NCI-H1417 (cell line): ENCODE data around the gene USP36.
"Not testable (repeated sequence)": the region's sequence is repeated elsewhere in the genome, so short reads cannot be mapped to it uniquely, and the experiment has no call there.

Experiments
- DNase-seq, 3 experiments: peaks; one replicate each; lab custom pipeline; 2025; lab: John Stamatoyannopoulos, UW

The USP36 gene

DNA sequence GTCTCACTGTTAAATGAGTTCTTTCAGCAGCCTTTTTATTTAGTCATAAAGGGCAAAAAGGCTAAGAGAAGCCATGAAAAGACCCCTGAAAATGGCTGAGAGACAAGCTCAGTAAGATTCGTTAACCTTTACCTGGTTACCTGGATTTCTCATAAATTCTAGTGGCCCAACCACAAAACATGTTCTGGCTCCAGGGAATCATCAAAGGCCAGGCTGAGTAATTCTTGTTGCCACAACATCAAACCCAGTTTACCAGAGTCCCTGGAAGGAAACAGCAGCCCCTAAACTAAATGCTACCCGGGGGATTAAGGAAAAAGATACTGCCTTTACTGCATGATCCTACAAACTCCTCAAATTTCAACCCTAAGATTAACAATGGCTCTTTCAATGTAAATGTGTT is 74.4 kb downstream of the USP36 start:
- DNase-seq, result no peak

- no peak for DNase-seq
Observed at GRCh38 chr17:78765821-78766220, 74.8 kb downstream of the USP36 start.

DNA sequence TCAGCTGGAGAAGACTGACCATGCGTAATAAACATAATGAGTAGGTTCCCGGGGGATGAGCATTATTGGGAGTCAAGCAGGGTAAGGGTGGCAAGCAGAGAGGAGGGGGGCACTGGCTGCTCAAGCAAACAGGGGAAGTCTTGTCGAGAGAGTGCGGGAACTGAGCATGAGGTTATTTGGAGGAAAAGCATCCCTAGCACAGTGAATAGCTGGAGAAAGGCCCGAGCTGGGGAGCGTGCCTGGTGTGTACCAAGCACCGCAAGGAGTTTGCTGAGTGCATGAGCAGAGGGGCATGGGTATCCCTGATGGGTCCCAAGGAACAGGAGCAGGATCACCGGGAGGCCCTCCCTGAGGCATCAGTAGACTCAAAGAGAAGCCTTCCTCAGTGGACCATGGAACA is 75.7 kb downstream of the USP36 start:
- no peak for DNase-seq

DNA sequence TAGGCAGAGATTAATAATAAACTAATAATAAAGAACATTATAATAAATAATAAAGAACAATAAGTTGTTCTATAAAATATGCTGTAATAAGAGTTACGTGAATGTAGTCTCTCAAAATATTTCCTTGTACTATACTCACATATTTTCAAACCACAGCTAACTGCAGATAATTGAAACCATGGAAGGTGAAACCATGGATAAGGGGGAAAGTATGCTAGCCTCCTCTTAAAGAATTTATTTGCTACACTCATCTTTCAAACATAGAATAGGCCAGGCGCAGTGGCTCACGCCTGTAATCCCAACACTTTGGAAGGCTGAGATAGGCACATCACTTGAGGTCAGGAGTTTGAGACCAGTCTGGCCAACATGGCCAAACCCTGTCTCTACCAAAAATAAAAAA is 77.1 kb downstream of the USP36 start:
- DNase-seq, result no peak

DNA sequence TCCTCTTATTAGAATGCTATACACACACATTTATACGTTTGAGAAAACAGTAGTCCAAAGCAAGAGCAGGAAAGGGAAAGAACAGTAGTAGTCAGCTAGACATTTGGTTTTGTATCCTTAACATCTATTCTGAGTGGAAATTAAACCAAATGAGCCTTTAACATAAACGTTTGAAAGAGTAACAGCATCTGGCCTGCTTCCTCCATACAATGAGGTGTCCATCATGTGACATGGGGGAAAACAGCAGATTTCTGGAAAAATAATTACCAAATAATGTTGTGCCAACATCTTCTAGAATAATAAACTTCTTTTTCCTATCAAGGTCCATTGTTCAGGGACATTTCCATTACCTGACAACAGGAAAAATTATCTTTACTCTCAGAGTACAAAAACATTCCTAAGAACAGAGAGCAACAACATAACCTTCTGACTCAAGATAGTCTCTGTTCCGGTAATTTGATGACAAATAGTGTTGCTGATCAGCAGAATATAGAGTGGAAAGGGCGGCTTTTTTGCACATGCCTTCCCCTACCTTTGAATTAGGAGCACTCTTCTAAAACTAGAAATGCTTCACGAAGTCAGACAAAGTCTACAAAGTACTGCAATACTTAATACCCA is 78.7 kb downstream of the USP36 start:
- DNase-seq, result no peak

DNA sequence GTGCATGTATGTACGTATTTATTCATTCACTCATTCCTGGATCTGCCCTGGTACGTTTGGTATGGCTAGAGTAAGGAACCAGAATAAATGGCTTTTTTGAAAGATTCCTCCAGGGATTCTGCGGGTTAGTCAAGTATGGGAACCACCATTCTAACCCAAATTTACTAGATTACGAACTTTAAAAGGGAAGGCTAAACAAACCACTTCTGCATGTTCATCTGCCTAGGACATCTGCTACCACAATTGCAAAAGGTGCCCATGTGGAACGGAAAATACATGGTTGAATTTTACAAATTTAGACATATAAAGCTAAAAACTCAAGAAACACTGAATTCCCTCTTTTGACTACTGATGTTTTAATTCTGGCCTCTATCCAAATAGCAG is 80.7 kb downstream of the USP36 start:
- DNase-seq, result no peak

DNA sequence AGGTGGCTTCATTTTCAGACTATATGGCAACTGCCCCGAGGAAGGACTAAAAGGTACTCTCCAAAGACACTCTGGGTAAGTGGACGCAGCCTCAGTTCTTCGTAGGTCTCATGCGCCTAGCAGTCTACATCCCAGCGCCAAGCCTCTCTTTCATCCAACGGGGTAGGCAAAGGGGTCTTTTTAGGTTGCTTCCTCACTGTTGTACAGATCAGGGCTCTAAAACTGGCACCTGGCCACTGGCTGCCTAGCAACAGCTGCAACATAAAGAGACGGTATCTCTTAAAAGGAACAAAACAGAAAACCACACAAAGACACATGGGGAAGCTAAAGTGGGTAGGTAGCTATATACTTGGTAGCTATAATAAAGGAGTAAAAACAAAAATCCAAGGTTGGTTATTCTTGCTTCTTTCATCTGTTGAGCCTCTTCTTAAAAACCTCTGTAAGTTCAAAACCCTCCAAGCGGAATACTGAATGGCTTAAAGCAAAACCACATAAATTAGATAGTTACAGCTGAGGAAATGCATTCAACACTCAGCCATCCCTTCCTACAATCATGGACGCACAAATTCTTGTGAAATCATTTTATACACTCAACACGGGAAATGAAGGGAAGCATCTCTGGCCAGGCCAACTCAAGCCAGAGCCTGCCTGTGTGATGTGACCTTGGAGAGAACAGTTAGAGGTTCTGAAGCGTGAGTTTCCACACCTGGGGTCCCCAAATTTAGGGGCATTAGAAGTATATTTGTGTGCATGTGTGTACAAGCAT is 81.2 kb downstream of the USP36 start:
- DNase-seq, result peak; percentile 39 to 71 (median 67)

DNA sequence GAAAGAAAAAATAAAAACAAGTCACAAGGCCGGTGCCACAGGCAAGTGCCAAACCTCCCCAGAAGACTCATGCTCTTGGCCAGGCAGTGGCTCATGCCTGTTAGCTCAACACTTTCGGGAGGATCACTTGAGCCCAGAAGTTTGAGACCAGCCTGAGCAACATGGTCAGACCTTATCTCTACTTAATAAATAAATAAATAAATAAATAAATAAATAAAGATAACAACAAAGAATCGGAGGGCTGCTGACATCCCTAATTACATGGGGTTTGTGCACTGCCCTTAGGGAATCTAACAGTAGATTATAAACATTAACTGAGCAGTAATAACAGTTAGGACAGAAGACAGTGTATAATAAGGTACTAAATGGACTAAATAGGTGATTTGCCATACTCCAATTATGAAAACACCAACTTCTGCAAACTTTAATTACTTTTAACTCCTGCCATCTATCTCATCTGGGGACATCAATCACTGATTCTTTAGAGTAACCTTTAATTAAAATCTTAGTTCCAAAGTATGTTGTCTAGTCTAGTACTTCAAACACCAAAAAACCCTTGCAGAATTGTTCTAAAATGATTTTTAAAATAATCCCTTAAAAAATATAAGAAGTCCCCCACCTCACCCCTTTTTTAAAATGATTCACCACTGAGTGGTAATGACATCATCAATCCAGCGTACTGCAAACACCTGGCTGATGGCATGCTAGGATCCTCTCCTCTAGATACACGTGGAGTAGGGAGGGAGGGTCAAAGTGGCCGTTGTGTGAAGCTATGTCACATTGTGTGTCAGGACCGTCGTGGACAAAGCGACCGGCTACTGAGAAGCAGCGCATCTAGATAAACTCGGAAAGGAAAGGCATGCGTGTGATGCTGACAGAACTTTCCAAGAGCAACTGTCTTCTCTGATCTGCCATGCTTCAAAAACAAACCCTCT is 87.0 kb downstream of the USP36 start:
- DNase-seq, result no peak

DNA sequence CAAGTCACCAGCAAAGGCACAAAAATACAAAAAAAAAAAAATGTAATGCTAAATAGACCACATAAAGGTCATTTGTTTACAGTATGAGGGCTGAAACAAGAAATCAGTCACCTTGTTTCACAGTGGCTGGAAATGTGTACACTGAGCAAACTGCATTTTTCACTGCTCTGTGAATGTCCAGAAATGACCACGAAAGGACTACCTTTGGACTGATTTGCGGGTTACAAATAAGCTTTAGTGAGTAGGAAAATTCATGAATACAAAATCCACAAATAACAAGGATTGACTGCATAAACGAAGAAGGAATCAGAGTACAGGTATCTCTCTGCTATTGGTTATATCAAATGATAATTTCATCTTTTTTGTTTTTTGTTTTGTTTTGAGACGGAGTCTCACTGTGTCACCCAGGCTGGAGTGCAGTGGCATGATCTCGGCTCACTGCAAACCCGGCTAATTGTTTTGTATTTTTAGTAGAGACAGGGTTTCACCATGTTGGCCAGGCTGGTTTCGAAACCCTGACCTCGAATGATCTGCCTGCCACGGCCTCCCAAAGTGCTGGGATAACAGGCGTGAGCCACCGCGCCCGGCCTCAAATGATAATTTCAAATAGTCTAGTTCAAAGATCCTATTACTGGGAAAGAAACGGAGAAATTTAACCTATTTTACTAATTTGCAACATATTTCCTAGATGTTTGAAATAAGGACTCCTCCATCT is 89.0 kb downstream of the USP36 start:
- DNase-seq, result no peak

GRCh38 chr17:78751000-78751399 is 89.6 kb downstream of the USP36 start:
- not testable (repeated sequence) for DNase-seq

- no peak for DNase-seq
Observed at GRCh38 chr17:78748730-78749317, 91.8 kb downstream of the USP36 start.

DNA sequence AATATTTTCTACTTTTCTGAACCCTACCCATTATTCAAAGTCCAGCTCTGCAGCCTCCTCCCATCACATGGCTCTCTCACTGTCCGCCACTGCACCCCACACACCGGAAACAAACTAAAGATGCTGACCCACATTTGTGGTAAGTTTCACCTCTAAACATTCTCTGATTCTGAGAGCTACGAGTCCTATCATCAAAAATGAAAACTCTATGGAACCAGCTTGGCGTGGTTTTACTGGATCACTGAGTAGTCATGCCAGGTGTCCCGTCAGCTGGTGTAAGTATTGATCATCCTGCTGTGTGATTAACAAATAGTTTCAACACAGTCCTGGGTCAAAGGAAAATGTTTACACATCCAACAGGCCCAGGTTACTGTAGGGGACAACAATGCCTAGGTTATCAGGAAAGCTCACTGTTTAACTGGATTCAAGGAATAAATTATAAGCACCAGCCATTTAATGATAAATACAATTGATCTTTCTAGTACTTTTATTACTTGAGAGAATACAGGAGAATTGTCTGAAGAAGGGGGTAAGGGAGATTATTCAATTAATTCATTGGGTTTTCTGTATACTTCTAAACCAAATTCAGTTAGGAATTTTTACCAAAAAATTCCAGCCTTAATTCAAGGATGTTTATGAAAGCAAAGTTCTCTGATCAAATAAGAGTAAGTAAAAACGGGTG is 92.4 kb downstream of the USP36 start:
- no peak for DNase-seq

DNA sequence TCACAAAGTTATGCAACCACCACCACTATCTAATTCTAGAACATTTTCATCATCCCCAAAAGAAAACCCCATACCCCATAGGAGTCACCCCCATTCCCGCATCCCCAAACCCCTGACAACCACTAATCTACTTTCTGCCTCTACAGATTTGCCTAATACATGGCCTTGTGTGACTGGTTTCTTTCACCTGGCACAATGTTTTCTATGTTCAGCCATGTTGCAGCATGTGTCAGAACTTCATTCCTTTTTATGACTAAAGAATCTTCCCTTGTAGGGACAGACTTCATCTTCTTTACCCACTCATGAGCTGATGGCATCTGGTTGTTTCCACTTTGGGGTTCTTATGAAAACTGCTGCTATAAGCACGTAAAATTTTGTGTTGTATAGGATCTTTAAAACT is 93.1 kb downstream of the USP36 start:
- DNase-seq, result no peak

GRCh38 chr17:78746949-78747269 is 93.7 kb downstream of the USP36 start:
- DNase-seq, result no peak

- DNase-seq, result peak in 1 of 3 experiments; percentile 13
Observed at GRCh38 chr17:78746263-78746948, 94.2 kb downstream of the USP36 start.
